Muscle layer of colon (tissue), 2 donors: ENCODE data around the gene PPFIBP2.
A peak's percentile ranks its signal among the peaks of the same experiment; 100 is the strongest.

ENCODE experiments used
- H3K27ac ChIP-seq: one replicate; pipeline ENCODE4 v1.7.0; 2013; ENCODE audit warnings: low read depth, mild to moderate bottlenecking, low read length, moderate library complexity
- H3K27me3 ChIP-seq, 2 donors: one replicate each; pipeline ENCODE4 v1.7.0; 2013; ENCODE audit warnings: low read length in 2 of 2, mild to moderate bottlenecking in 2 of 2; ENCODE audit not compliant: insufficient read depth in 2 of 2, control insufficient read depth in 1 of 2
- H3K36me3 ChIP-seq: one replicate; pipeline ENCODE4 v1.7.0; 2013; ENCODE audit warnings: mild to moderate bottlenecking, low read length; ENCODE audit not compliant: insufficient read depth
- H3K4me1 ChIP-seq: one replicate; pipeline ENCODE4 v1.7.0; 2013; ENCODE audit warnings: mild to moderate bottlenecking, low read length; ENCODE audit not compliant: insufficient read depth
- H3K4me3 ChIP-seq, 2 donors: one replicate each; pipeline ENCODE4 v1.7.0; 2013; ENCODE audit warnings: low read length in 2 of 2, low read depth in 1 of 2, mild to moderate bottlenecking in 1 of 2, moderate library complexity in 1 of 2
- H3K9ac ChIP-seq: one replicate; pipeline ENCODE4 v1.7.0; 2013; ENCODE audit warnings: low read length
- H3K9me3 ChIP-seq: one replicate; pipeline ENCODE4 v1.7.0; 2013; ENCODE audit warnings: mild to moderate bottlenecking, low read length
- donor health status: abdominal sarcoma.
- donor health status: Adenocarcinoma of cecum.

Gene PPFIBP2

GRCh38 chr11:7664867-7665266 lies 151.1 kb downstream of the PPFIBP2 start:
- H3K9me3 ChIP-seq, result no peaks in the 10 kb centered on the region
- H3K9ac ChIP-seq, result no peak overlapping the region

DNA sequence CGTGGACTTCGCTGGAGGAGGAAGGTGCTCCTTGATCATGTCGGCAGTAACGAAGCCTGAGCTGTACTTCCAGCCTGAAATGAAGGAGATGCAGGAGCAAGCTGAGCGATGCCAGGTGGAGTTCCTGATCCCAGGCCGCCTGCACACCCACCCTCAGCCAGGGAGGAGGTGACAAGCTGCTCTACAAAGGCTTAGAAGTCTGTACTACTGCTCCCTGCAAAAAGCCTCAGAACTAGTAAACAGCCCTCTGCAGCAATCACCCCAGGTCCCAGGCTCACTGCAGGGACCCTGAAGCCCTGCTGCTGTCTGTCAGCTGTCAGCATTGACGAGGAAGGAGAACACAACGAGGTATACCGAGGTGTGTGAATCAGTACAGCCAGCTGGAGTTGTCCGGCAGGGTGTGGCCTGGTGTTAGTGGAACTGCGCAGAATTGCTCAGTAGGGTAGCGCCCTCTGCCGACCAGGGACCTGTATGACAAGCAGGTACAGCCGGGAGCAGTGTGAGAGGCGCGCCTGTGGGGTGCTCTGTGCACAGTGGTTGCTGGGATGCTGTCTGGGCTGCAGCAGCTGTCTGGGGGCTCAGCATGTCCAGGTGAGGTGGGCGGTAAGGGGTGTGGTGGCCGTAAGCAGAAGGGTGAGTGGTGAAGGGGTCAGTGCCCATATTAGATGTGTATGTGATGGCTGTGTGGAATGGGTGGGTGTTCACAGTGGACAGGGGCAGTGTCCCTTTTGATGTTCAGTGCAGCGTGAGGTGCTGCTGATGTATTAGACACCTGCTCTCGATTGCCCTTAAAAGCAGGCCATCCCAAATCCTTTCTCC lies 151.9 kb downstream of the PPFIBP2 start:
- Histone ChIP-seq H3K27ac (no peak overlapping the region), H3K9ac (no peak overlapping the region)

More at GRCh38 chr11:7664867-7665266, 151.1 kb downstream of the PPFIBP2 start:
- Histone ChIP-seq H3K4me3 (no peak overlapping the region), H3K27ac (no peak overlapping the region), H3K27me3 (no peaks in the 10 kb centered on the region), H3K36me3 (no peaks in the 10 kb centered on the region), H3K4me1 (no peaks in the 10 kb centered on the region)

DNA sequence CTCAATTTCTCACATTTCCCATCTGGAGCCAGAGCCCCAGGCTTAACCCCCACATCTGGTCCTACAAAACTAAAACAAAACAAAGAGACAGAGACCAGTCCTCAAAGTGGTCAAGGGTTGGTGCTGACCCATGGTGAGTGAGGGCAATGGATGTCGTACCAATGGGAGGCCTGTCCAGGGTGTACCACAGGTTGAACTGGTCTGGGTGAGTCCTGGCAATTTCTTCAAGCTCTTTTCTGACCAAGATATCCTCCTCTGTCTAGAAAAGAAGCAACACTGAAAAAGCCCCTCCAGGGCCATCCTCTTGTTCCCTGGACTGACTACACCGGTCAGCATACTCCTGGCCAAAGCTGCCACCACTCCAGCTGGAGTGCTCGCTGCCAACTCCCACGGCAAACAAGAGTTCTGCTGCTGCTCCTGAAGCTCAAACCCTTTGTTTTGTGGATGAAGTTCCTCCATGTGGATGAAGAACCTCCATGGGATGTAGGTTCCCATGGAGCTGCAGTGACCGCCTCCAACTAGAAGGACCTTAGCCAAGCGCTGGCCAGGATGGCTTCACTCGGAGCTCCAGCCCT lies 152.6 kb downstream of the PPFIBP2 start:
- Histone ChIP-seq H3K27me3 (peaks cover 0 to 5% of the 10 kb centered on the region in 2 donors), H3K9me3 (no peaks in the 10 kb centered on the region), H3K4me1 (no peaks in the 10 kb centered on the region), H3K36me3 (no peaks in the 10 kb centered on the region), H3K4me3 (no peak overlapping the region), H3K9ac (no peak overlapping the region), H3K27ac (no peak overlapping the region)

More for the DNA sequence above, 151.9 kb downstream of the PPFIBP2 start:
- Histone ChIP-seq H3K36me3 (no peaks in the 10 kb centered on the region), H3K4me1 (no peaks in the 10 kb centered on the region), H3K9me3 (no peaks in the 10 kb centered on the region), H3K27me3 (no peaks in the 10 kb centered on the region), H3K4me3 (no peak overlapping the region)

GRCh38 chr11:7667460-7667859 lies 153.7 kb downstream of the PPFIBP2 start:
- Histone ChIP-seq H3K9me3 (no peaks in the 10 kb centered on the region), H3K4me1 (no peaks in the 10 kb centered on the region), H3K36me3 (no peaks in the 10 kb centered on the region), H3K27me3 (peaks cover 0 to 9% of the 10 kb centered on the region in 2 donors), H3K9ac (no peak overlapping the region), H3K27ac (no peak overlapping the region), H3K4me3 (no peak overlapping the region)

DNA sequence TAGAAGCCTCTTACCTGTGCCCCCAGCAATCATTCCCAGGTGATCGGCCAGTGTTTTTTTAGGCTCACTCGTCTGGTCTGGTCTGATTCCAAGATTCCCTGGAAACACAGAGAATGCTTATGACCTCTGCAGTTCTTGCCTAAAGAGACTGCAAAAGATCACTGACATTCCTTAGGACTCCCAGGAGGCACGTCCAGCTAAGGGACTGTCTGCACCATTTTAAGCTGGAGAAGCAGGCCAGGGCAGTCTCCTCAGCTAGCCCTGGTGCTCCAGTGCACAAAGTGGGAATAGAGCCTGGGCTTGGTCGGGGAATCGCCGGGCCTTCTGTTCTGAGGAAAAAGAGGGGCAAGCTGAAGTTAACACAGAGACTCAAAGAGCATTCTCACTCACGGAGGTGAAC lies 154.7 kb downstream of the PPFIBP2 start:
- Histone ChIP-seq H3K9me3 (no peaks in the 10 kb centered on the region), H3K27ac (no peak overlapping the region), H3K4me3 (no peak overlapping the region), H3K27me3 (peaks cover 3 to 19% of the 10 kb centered on the region in 2 donors), H3K9ac (no peak overlapping the region), H3K36me3 (no peaks in the 10 kb centered on the region), H3K4me1 (no peaks in the 10 kb centered on the region)

DNA sequence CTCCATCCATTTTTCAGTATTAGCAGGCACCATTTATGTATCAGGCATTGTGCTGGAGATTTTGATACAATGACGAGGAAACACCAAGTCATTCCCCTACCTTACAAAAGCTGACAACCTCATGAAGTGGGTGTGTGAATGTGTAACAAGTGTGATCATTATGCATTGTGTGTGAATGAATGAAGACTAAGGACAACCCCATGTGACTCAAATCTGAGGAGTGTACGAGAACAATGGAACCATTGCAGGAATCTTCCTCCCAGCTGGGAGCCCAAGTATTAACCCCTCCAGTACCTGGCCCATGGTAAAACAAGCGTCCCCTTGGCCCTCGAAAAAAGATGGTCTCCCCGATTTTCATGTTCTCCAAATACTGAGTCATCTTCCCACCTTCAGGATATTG lies 155.1 kb downstream of the PPFIBP2 start:
- Histone ChIP-seq H3K9me3 (no peaks in the 10 kb centered on the region), H3K4me3 (no peak overlapping the region), H3K4me1 (no peaks in the 10 kb centered on the region), H3K27me3 (peaks cover 3 to 23% of the 10 kb centered on the region in 2 donors), H3K9ac (no peak overlapping the region), H3K27ac (no peak overlapping the region), H3K36me3 (no peaks in the 10 kb centered on the region)

DNA sequence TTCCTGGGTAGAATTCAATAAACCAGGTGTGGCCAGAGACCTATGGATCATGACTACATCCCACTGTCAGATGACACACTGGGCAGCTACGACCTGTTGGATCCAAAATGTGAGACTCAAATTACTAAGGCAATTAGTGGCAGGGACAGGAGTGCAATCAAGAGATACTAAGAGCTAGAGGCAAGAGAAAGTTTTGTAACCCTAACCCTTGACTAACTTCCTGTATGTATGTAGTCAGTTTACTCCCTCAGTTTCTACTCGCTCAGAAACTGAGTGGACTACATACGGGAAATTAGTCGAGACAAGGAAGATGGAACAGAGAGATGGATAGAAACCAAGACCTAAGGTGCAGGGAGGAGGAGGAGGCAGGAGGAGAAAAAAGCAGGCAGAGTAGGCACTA lies 156.8 kb downstream of the PPFIBP2 start:
- Histone ChIP-seq H3K27me3 (peaks cover 3 to 29% of the 10 kb centered on the region in 2 donors), H3K27ac (no peak overlapping the region), H3K9ac (no peak overlapping the region), H3K4me3 (no peak overlapping the region), H3K9me3 (no peaks in the 10 kb centered on the region), H3K36me3 (no peaks in the 10 kb centered on the region), H3K4me1 (no peaks in the 10 kb centered on the region)

- H3K9me3 ChIP-seq, result no peaks in the 10 kb centered on the region
- peaks cover 3 to 29% of the 10 kb centered on the region in 2 donors for H3K27me3 ChIP-seq
- H3K36me3 ChIP-seq, result no peaks in the 10 kb centered on the region
- no peak overlapping the region for H3K9ac ChIP-seq
- H3K4me3 ChIP-seq, result no peak overlapping the region
- H3K27ac ChIP-seq, result no peak overlapping the region
- H3K4me1 ChIP-seq, result no peaks in the 10 kb centered on the region
These were observed 157.8 kb downstream of the PPFIBP2 start for GRCh38 chr11:7671347-7672215.

DNA sequence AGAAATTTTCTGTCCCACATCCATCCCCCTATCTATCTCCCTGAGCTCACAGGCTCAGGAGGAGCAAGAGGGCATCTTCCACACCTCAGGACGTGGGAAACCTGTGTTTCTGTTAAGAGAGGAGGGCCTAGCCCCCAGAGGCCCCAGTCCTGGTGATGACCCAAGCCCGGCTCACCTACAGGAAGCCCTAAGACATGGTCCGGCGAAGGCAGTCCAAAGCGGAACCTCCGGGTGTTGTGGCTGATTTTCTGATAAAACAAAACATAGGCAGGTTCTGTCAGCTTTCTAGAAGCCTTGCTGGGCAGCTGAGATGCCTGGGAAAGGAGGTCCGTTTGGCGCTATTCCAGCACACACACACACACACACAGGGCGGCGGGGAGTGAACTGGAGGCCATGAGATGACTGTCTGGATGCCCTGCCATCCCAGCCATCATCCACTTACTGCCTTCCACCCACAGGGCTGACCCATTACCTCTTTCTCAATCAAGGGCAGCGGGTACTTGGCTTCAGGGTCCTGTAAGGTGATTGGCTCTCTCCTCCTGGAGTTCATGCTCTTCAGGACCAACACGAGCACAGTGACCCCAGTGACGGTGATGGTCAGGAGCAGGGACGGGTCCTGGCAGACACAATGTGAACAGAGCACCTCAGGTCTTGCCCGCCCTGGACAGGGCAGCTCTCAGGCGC lies 158.6 kb downstream of the PPFIBP2 start:
- H3K27ac ChIP-seq, result no peak overlapping the region
- H3K9ac ChIP-seq, result no peak overlapping the region
- peaks cover under 1% of the 10 kb centered on the region for H3K4me1 ChIP-seq
- H3K27me3 ChIP-seq, result peaks cover 3 to 29% of the 10 kb centered on the region in 2 donors
- no peak overlapping the region for H3K4me3 ChIP-seq
- H3K9me3 ChIP-seq, result no peaks in the 10 kb centered on the region
- H3K36me3 ChIP-seq, result no peaks in the 10 kb centered on the region

- no peaks in the 10 kb centered on the region for H3K36me3 ChIP-seq
- no peaks in the 10 kb centered on the region for H3K9me3 ChIP-seq
- H3K4me1 ChIP-seq, result peaks cover 8% of the 10 kb centered on the region
- H3K9ac ChIP-seq, result no peak within 1 kb of the TSS
- no peak within 1 kb of the TSS for H3K27ac ChIP-seq
- peak within 1 kb of the TSS; percentile 41 to 42 for H3K4me3 ChIP-seq
- peaks cover 3 to 29% of the 10 kb centered on the region in 2 donors for H3K27me3 ChIP-seq
These were observed 159.3 kb downstream of the PPFIBP2 start, which contains the start of gene CYB5R2 for GRCh38 chr11:7672960-7673723. TSS of gene CYB5R2 (minus strand) at chr11:7673500. CDS start at chr11:7672825, 675 bp downstream.
